WTC11 (cell line): ENCODE measurements around the gene BIRC5. TPM values are rescaled to one million over a fixed set of nuclear protein-coding genes. Genes with fewer than 3 reads are reported as not detected.

Experiments
- ATAC-seq: fragments of 200-7000 bp; cut with Tn5 transposase; 2 replicates; pipeline ENCODE4 v1.10.0; 2021; ENCODE audit warnings: mild to moderate bottlenecking, moderate library complexity
- CTCF ChIA-PET: fragments of 300-600 bp; sonication (Branson Sonifier 250); formaldehyde crosslinking; loops from one replicate; lab custom pipeline; 2021; ENCODE audit warnings: antibody characterized with exemption; lab: Charles Lee
- POLR2A ChIA-PET: fragments of 350-600 bp; sonication (Branson Sonifier 250); formaldehyde crosslinking; loops from one replicate; lab custom pipeline; 2021; ENCODE audit warnings: antibody characterized with exemption; lab: Charles Lee
- DNase-seq: peaks from one replicate; pipeline ENCODE4 v3.0.0; 2021; ENCODE audit warnings: low spot score
- H3K27ac Mint-ChIP-seq: 2 replicates; pipeline ENCODE4 v1.8.0; 2021; ENCODE audit warnings: mixed read lengths
- H3K27me3 Mint-ChIP-seq: 2 replicates; pipeline ENCODE4 v1.8.0; 2021; ENCODE audit warnings: low read depth, mild to moderate bottlenecking, moderate library complexity, mixed read lengths
- H3K36me3 Mint-ChIP-seq: 2 replicates; pipeline ENCODE4 v1.8.0; 2021; ENCODE audit warnings: mixed read lengths
- H3K4me1 Mint-ChIP-seq: 2 replicates; pipeline ENCODE4 v1.8.0; 2022; ENCODE audit warnings: mixed read lengths
- H3K4me3 Mint-ChIP-seq: 2 replicates; pipeline ENCODE4 v1.8.0; 2021; ENCODE audit warnings: mild to moderate bottlenecking, moderate library complexity, mixed read lengths
- H3K9me3 Mint-ChIP-seq: 2 replicates; pipeline ENCODE4 v1.8.0; 2021; ENCODE audit warnings: mixed read lengths
- GRHL2 ChIP-seq: fragments of 250-450 bp; sonication (Bioruptor Pico); IDR thresholded peaks from 2 replicates; pipeline ENCODE4 v1.8.0; 2022; ENCODE audit warnings: mild to moderate bottlenecking, moderate library complexity; ENCODE audit not compliant: insufficient replicate concordance, severe bottlenecking
- JUN ChIP-seq: sonication (generic); formaldehyde crosslinking; IDR thresholded peaks from 2 replicates; pipeline ENCODE4 v1.8.0; 2023; ENCODE audit warnings: mild to moderate bottlenecking, missing genetic modification reagents
- RELA ChIP-seq: sonication (generic); formaldehyde crosslinking; IDR thresholded peaks from 2 replicates; pipeline ENCODE4 v1.8.1; 2022; ENCODE audit warnings: missing genetic modification reagents, mild to moderate bottlenecking, borderline replicate concordance
- ZNF263 ChIP-seq: sonication (generic); formaldehyde crosslinking; IDR thresholded peaks from 2 replicates; pipeline ENCODE4 v1.8.1; 2022; ENCODE audit warnings: low read depth, mild to moderate bottlenecking, moderate library complexity, missing genetic modification reagents
- ZNF416 ChIP-seq: fragments of 250-450 bp; sonication (Bioruptor Pico); IDR thresholded peaks from 2 replicates; pipeline ENCODE4 v1.9.0; 2021; ENCODE audit warnings: mild to moderate bottlenecking, inconsistent platforms
- total RNA-seq: library from RNA; stranded (reverse); gene quantifications from 3 replicates; pipeline ENCODE4 v1.2.3, GENCODE V29; 2021
- TF ChIP-seq, protein P1 (sequence below): sonication (generic); formaldehyde crosslinking; conservative IDR thresholded peaks from 2 replicates; pipeline ENCODE4 v1.8.1; 2023; ENCODE audit warnings: mild to moderate bottlenecking, low read depth, missing genetic modification reagents, moderate library complexity
- TF ChIP-seq, protein P2 (sequence below): fragments of 250-450 bp; sonication (Bioruptor Pico); conservative IDR thresholded peaks from 2 replicates; pipeline ENCODE4 v1.9.0; 2021; ENCODE audit warnings: mild to moderate bottlenecking
- TF ChIP-seq, protein P3 (sequence below): sonication (generic); formaldehyde crosslinking; IDR thresholded peaks from 2 replicates; pipeline ENCODE4 v1.8.1; 2022; ENCODE audit warnings: mild to moderate bottlenecking, moderate library complexity, missing genetic modification reagents

The BIRC5 gene
- total RNA-seq, 1 experiment from 2014 or later: 115 TPM

DNA sequence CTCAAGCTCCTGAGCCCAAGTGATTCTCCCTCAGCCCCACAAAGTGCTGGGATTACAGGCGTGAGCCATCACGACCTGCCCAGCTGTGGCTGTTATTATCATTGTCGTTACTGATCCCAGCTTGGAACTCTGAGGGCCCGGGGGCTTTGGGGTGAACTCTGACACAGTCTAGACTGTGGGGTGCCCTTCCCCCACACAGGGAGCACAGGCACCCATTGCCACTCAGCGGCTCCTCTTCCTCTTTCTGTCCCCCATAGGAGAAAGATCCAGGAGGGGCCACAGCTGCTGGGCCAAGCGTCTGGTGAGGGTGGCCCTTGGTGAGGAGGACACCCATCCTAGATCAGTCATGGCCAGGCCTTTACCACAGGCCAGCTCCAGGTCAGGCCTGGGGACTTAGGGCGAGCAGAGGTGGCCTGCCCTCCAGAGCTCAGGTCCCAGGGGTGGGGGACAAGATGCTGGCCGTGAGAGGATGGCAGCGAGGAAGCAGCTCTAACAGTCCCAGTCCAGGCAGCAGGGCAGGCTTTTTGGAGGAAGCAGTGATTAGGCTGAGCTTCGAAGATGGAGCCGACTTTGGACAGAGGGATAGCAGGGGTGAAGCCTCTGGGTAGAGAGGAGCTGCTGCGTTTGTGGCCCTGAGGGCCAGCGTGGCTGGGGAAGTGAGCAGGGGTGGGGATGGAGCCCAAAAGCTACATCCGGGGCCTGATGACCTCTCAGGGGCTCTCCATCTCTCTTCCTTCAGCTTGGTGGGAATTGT is 42.1 kb downstream of the BIRC5 start:
- no peak overlapping the region for H3K27ac Mint-ChIP-seq
- ChIA-PET POLR2A (no interaction called here), CTCF (interaction anchor here (0.9 to 4.1 kb wide), 6 partner anchors 13 to 156 kb away, joined by 3 to 17 read pairs (median 4); no protein-coding TSS in a partner anchor)
- no peaks in the 10 kb centered on the region for H3K27me3 Mint-ChIP-seq
- ATAC-seq (no peak), DNase-seq (no peak)
- TF ChIP-seq, protein P1, sequence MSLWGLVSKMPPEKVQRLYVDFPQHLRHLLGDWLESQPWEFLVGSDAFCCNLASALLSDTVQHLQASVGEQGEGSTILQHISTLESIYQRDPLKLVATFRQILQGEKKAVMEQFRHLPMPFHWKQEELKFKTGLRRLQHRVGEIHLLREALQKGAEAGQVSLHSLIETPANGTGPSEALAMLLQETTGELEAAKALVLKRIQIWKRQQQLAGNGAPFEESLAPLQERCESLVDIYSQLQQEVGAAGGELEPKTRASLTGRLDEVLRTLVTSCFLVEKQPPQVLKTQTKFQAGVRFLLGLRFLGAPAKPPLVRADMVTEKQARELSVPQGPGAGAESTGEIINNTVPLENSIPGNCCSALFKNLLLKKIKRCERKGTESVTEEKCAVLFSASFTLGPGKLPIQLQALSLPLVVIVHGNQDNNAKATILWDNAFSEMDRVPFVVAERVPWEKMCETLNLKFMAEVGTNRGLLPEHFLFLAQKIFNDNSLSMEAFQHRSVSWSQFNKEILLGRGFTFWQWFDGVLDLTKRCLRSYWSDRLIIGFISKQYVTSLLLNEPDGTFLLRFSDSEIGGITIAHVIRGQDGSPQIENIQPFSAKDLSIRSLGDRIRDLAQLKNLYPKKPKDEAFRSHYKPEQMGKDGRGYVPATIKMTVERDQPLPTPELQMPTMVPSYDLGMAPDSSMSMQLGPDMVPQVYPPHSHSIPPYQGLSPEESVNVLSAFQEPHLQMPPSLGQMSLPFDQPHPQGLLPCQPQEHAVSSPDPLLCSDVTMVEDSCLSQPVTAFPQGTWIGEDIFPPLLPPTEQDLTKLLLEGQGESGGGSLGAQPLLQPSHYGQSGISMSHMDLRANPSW (CRISPR knock-in tag): no peak
- TF ChIP-seq JUN (CRISPR knock-in tag): no peak
- TF ChIP-seq RELA (CRISPR knock-in tag): 0 out of 2 replicates have a peak, but pooled peaks have one; percentile 34
- peaks cover 27% of the 10 kb centered on the region for H3K4me1 Mint-ChIP-seq
- no peak overlapping the region for H3K4me3 Mint-ChIP-seq
- H3K9me3 Mint-ChIP-seq: no peaks in the 10 kb centered on the region
- no peaks in the 10 kb centered on the region for H3K36me3 Mint-ChIP-seq

DNA sequence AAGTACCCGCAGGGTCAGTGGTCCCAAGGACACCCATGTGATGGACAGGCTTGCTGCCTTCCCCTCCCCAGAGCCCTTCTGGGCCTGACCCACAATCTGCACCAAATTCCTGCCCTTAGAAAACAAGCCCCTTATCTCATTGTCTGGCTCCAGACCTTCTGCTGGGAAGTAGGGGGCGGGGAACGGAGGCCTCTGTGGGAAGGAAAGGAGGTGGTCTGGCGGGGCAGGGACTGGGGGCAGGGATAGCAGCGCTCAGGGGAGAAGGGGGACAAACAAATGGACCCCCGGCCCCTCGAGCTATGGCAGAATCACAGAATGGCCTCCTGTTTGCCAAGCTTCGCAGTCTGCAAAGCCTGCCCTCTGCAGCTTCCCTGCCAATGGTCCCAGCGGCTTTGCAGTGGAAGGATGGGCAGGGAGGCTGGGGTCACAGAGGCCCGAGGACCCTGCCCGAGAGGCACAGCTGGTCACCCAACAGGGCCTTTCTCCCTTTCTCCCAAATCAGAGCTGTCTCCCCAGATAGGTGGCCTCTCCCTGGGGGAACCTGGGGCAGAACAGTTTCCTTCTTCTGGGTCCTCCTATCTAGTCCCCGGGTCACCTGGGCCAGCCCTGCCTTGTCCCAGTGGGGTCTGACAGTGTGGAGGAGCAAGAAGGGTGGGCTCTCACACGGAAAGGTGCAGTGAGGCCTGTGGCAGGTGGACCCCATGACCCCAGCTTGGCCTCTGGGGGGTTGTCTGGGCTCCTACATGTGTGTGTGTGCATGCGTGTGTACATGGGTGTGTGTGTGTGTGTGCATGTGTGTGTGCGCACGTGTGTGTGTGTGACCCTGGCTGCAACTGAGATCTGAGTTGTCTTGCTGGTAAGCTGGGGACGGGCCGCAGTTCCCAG is 42.9 kb downstream of the BIRC5 start:
- CTCF ChIA-PET: interaction anchor here (0.9 to 4.1 kb wide), 2 partner anchors 104 to 156 kb away, joined by 6 to 17 read pairs; no protein-coding TSS in a partner anchor
- ATAC-seq: no peak
- Mint-ChIP-seq H3K27me3 (no peaks in the 10 kb centered on the region), H3K27ac (no peak overlapping the region), H3K4me1 (peaks cover 21% of the 10 kb centered on the region), H3K9me3 (no peaks in the 10 kb centered on the region), H3K36me3 (no peaks in the 10 kb centered on the region), H3K4me3 (no peak overlapping the region)
- no peak for DNase-seq
- TF ChIP-seq RELA (CRISPR knock-in tag) (no peak), ZNF416 (CRISPR knock-in tag) (no peak), GRHL2 (CRISPR knock-in tag) (no peak), ZNF263 (CRISPR knock-in tag) (no peak)
- TF ChIP-seq, protein P2, sequence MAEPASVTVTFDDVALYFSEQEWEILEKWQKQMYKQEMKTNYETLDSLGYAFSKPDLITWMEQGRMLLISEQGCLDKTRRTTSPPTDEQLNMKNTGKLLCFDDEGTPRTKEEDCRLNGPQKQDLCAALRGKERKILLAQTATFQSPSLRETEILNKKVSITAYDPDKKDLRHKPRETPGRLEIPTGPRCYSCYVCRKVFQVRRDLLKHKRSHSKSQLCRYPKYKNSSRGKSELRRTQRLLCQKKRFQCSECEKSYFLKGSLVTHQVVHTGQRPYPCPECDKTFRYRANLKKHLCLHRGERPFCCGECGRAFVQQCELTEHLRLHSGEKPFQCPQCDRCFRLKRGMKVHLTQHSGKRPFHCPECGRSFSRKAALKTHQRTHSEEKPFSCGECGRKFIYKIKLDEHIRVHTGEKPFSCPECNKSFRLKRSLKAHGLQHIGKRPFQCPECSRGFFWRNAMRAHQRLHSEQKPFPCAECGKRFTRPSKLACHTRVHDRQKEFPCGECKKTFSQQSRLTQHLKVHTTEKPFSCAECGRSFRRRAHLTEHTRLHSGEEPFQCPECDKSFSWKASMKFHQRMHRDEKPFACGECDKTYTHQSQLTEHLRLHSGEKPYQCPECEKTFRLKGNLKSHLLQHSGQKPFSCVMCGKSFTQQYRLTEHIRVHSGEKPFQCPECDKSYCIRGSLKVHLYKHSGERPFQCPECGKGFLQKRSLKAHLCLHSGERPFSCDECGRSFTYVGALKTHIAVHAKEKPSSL (CRISPR knock-in tag): no peak
- TF ChIP-seq, protein P1 (CRISPR knock-in tag): no peak
- TF ChIP-seq, protein P3, sequence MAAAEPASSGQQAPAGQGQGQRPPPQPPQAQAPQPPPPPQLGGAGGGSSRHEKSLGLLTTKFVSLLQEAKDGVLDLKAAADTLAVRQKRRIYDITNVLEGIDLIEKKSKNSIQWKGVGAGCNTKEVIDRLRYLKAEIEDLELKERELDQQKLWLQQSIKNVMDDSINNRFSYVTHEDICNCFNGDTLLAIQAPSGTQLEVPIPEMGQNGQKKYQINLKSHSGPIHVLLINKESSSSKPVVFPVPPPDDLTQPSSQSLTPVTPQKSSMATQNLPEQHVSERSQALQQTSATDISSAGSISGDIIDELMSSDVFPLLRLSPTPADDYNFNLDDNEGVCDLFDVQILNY (CRISPR knock-in tag): no peak
- POLR2A ChIA-PET: no interaction called here
